NCI-H460 (cell line): ENCODE data around the gene IFNA10. TPM values are rescaled to one million over a fixed set of nuclear protein-coding genes. Genes with fewer than 3 reads are reported as not detected.
"Not testable (repeated sequence)": the region's sequence is repeated elsewhere in the genome, so short reads cannot be mapped to it uniquely, and the experiment has no call there.

Experiments
- DNase-seq: peaks from one replicate; pipeline ENCODE4 v3.0.0-alpha.2; 2016; ENCODE audit warnings: low read depth; ENCODE audit errors: extremely low read depth
- polyA plus RNA-seq: library from polyadenylated mRNA; depleted of rRNA; stranded (reverse); fragments of >200 nt; gene quantifications from 2 replicates; pipeline ENCODE4 v1.2.3, GENCODE V29; 2014; cell fraction: nucleus; rRNA removed
- total RNA-seq: library from RNA; depleted of rRNA; stranded (reverse); fragments of >200 nt; shearing (Covaris generic); gene quantifications from 2 replicates; pipeline ENCODE4 v1.2.3, GENCODE V29; 2014; rRNA removed

The IFNA10 gene
- not detected in 2 replicates for total RNA-seq
- not detected in 2 replicates for polyA plus RNA-seq

- DNase-seq: not testable (repeated sequence)
These were observed at the start of gene IFNA10 for GRCh38 chr9:21207043-21207442. Gene IFNA10, minus strand, starts transcription at chr9:21207143. Its CDS starts 46 bp downstream, at chr9:21207097.

GRCh38 chr9:21255538-21256212, 48.7 kb upstream of the IFNA10 start:
- no peak for DNase-seq

- DNase-seq: peak; percentile 19
These were observed 46.0 kb upstream of the IFNA10 start for GRCh38 chr9:21252721-21253547.

- DNase-seq: no peak
These were observed 44.7 kb upstream of the IFNA10 start for GRCh38 chr9:21251638-21252037.

- DNase-seq: no peak
These were observed 44.2 kb upstream of the IFNA10 start for GRCh38 chr9:21251190-21251589.

- no peak for DNase-seq
These were observed 37.9 kb upstream of the IFNA10 start for GRCh38 chr9:21244836-21245235.

GRCh38 chr9:21239911-21240310, 33.0 kb upstream of the IFNA10 start, which contains the start of gene IFNA14:
Gene IFNA14, minus strand, starts transcription at chr9:21240005. Its CDS starts 70 bp downstream, at chr9:21239935.
- DNase-seq: no peak

- not testable (repeated sequence) for DNase-seq
These were observed 29.4 kb upstream of the IFNA10 start for GRCh38 chr9:21236360-21236714.

- DNase-seq: peak; percentile 30
These were observed 28.8 kb upstream of the IFNA10 start for GRCh38 chr9:21235468-21236359.

GRCh38 chr9:21234153-21234687, 27.3 kb upstream of the IFNA10 start:
- DNase-seq: no peak

- DNase-seq: no peak
These were observed 26.3 kb upstream of the IFNA10 start for GRCh38 chr9:21233258-21233657.

- no peak for DNase-seq
These were observed 21.2 kb upstream of the IFNA10 start, which contains the start of gene IFNA17 for GRCh38 chr9:21228122-21228521. Gene IFNA17, minus strand, starts transcription at chr9:21228222. Its CDS starts 49 bp downstream, at chr9:21228173.

GRCh38 chr9:21217211-21217610, 10.3 kb upstream of the IFNA10 start, which contains the start of gene IFNA16:
Gene IFNA16, minus strand, starts transcription at chr9:21217311. Its CDS starts 6 bp downstream, at chr9:21217305.
- DNase-seq: not testable (repeated sequence)

GRCh38 chr9:21213411-21214326, 6.7 kb upstream of the IFNA10 start:
- DNase-seq: peak; percentile 0

GRCh38 chr9:21212160-21212559, 5.2 kb upstream of the IFNA10 start:
- DNase-seq: not testable (repeated sequence)

GRCh38 chr9:21210782-21211181, 3.8 kb upstream of the IFNA10 start:
- not testable (repeated sequence) for DNase-seq

- DNase-seq: no peak
These were observed 3.4 kb upstream of the IFNA10 start for GRCh38 chr9:21210311-21210710.

GRCh38 chr9:21205204-21205603, 1.7 kb downstream of the IFNA10 start:
- DNase-seq: no peak

- DNase-seq: not testable (repeated sequence)
These were observed 4.8 kb downstream of the IFNA10 start, which contains the start of gene IFNA7 for GRCh38 chr9:21202105-21202504. Gene IFNA7, minus strand, starts transcription at chr9:21202205. Its CDS starts 40 bp downstream, at chr9:21202165.
